ENCODE data around the gene TBC1D30.

The TBC1D30 gene

GRCh38 chr12:64864319-64864718 lies 39.9 kb downstream of the TBC1D30 start:
- Histone ChIP-seq H2AFZ (ENCODE audit: low read length, unreplicated experiment) (no peak overlapping the region), H3K36me3 (ENCODE audit: insufficient read depth, low read length) (no peaks in the 10 kb centered on the region), H3K27me3 (ENCODE audit: insufficient read depth, low read length) (peaks cover 93% of the 10 kb centered on the region), H3K4me3 (ENCODE audit: low read depth, low read length) (no peak overlapping the region), H3K4me1 (ENCODE audit: control insufficient read depth, insufficient read depth, low read length, unreplicated experiment) (no peaks in the 10 kb centered on the region), H3K79me2 (ENCODE audit: control insufficient read depth, insufficient read depth, low read length, unreplicated experiment) (no peaks in the 10 kb centered on the region), H3K27ac (ENCODE audit: low read depth, low read length) (no peak overlapping the region)

- H3K4me3 ChIP-seq (ENCODE audit: low read depth, low read length), result no peak overlapping the region
- H2AFZ ChIP-seq (ENCODE audit: low read length, unreplicated experiment), result no peak overlapping the region
- H3K4me1 ChIP-seq (ENCODE audit: control insufficient read depth, insufficient read depth, low read length, unreplicated experiment), result no peaks in the 10 kb centered on the region
- H3K27me3 ChIP-seq (ENCODE audit: insufficient read depth, low read length), result peaks cover 93% of the 10 kb centered on the region
- H3K79me2 ChIP-seq (ENCODE audit: control insufficient read depth, insufficient read depth, low read length, unreplicated experiment), result no peaks in the 10 kb centered on the region
- no peaks in the 10 kb centered on the region for H3K36me3 ChIP-seq (ENCODE audit: insufficient read depth, low read length)
- no peak overlapping the region for H3K27ac ChIP-seq (ENCODE audit: low read depth, low read length)
Observed at GRCh38 chr12:64875186-64875585, 50.7 kb downstream of the TBC1D30 start.

- Histone ChIP-seq H2AFZ (ENCODE audit: low read length, unreplicated experiment) (no peak overlapping the region), H3K79me2 (ENCODE audit: control insufficient read depth, insufficient read depth, low read length, unreplicated experiment) (no peaks in the 10 kb centered on the region), H3K4me3 (ENCODE audit: low read depth, low read length) (no peak overlapping the region), H3K27me3 (ENCODE audit: insufficient read depth, low read length) (peaks cover 92% of the 10 kb centered on the region), H3K27ac (ENCODE audit: low read depth, low read length) (no peak overlapping the region), H3K36me3 (ENCODE audit: insufficient read depth, low read length) (no peaks in the 10 kb centered on the region), H3K4me1 (ENCODE audit: control insufficient read depth, insufficient read depth, low read length, unreplicated experiment) (no peaks in the 10 kb centered on the region)
Observed at GRCh38 chr12:64876388-64877071, 52.1 kb downstream of the TBC1D30 start.

- no peak overlapping the region for H3K4me3 ChIP-seq (ENCODE audit: low read depth, low read length)
Observed at GRCh38 chr12:64877363-64878004, 53.0 kb downstream of the TBC1D30 start.

GRCh38 chr12:64882687-64883086 lies 58.2 kb downstream of the TBC1D30 start:
- H3K4me3 ChIP-seq (ENCODE audit: low read depth, low read length), result no peak overlapping the region
- H3K27ac ChIP-seq (ENCODE audit: low read depth, low read length), result no peak overlapping the region
- no peaks in the 10 kb centered on the region for H3K4me1 ChIP-seq (ENCODE audit: control insufficient read depth, insufficient read depth, low read length, unreplicated experiment)
- no peaks in the 10 kb centered on the region for H3K36me3 ChIP-seq (ENCODE audit: insufficient read depth, low read length)
- H2AFZ ChIP-seq (ENCODE audit: low read length, unreplicated experiment), result no peak overlapping the region
- H3K79me2 ChIP-seq (ENCODE audit: control insufficient read depth, insufficient read depth, low read length, unreplicated experiment), result no peaks in the 10 kb centered on the region
- H3K27me3 ChIP-seq (ENCODE audit: insufficient read depth, low read length), result peaks cover 50% of the 10 kb centered on the region

More at GRCh38 chr12:64877363-64878004, 53.0 kb downstream of the TBC1D30 start:
- Histone ChIP-seq H3K27ac (ENCODE audit: low read depth, low read length) (no peak overlapping the region), H2AFZ (ENCODE audit: low read length, unreplicated experiment) (no peak overlapping the region), H3K4me1 (ENCODE audit: control insufficient read depth, insufficient read depth, low read length, unreplicated experiment) (no peaks in the 10 kb centered on the region), H3K79me2 (ENCODE audit: control insufficient read depth, insufficient read depth, low read length, unreplicated experiment) (no peaks in the 10 kb centered on the region), H3K27me3 (ENCODE audit: insufficient read depth, low read length) (peaks cover 96% of the 10 kb centered on the region), H3K36me3 (ENCODE audit: insufficient read depth, low read length) (no peaks in the 10 kb centered on the region)

- H3K79me2 ChIP-seq (ENCODE audit: control insufficient read depth, insufficient read depth, low read length, unreplicated experiment), result no peaks in the 10 kb centered on the region
- H3K27me3 ChIP-seq (ENCODE audit: insufficient read depth, low read length), result peaks cover 42% of the 10 kb centered on the region
- no peak overlapping the region for H2AFZ ChIP-seq (ENCODE audit: low read length, unreplicated experiment)
- no peak overlapping the region for H3K4me3 ChIP-seq (ENCODE audit: low read depth, low read length)
- no peaks in the 10 kb centered on the region for H3K4me1 ChIP-seq (ENCODE audit: control insufficient read depth, insufficient read depth, low read length, unreplicated experiment)
- H3K36me3 ChIP-seq (ENCODE audit: insufficient read depth, low read length), result no peaks in the 10 kb centered on the region
- H3K27ac ChIP-seq (ENCODE audit: low read depth, low read length), result no peak overlapping the region
Observed at GRCh38 chr12:64883264-64884163, 59.1 kb downstream of the TBC1D30 start.

GRCh38 chr12:64884164-64884542 lies 59.7 kb downstream of the TBC1D30 start:
- H3K27me3 ChIP-seq (ENCODE audit: insufficient read depth, low read length), result peaks cover 36% of the 10 kb centered on the region
- no peaks in the 10 kb centered on the region for H3K36me3 ChIP-seq (ENCODE audit: insufficient read depth, low read length)
- no peak overlapping the region for H2AFZ ChIP-seq (ENCODE audit: low read length, unreplicated experiment)
- no peaks in the 10 kb centered on the region for H3K79me2 ChIP-seq (ENCODE audit: control insufficient read depth, insufficient read depth, low read length, unreplicated experiment)
- H3K4me1 ChIP-seq (ENCODE audit: control insufficient read depth, insufficient read depth, low read length, unreplicated experiment), result no peaks in the 10 kb centered on the region
- no peak overlapping the region for H3K4me3 ChIP-seq (ENCODE audit: low read depth, low read length)
- H3K27ac ChIP-seq (ENCODE audit: low read depth, low read length), result no peak overlapping the region

GRCh38 chr12:64884728-64885127 lies 60.3 kb downstream of the TBC1D30 start:
- Histone ChIP-seq H2AFZ (ENCODE audit: low read length, unreplicated experiment) (no peak overlapping the region), H3K4me3 (ENCODE audit: low read depth, low read length) (no peak overlapping the region), H3K36me3 (ENCODE audit: insufficient read depth, low read length) (no peaks in the 10 kb centered on the region)

GRCh38 chr12:64889434-64890216 lies 65.2 kb downstream of the TBC1D30 start:
- no peaks in the 10 kb centered on the region for H3K79me2 ChIP-seq (ENCODE audit: control insufficient read depth, insufficient read depth, low read length, unreplicated experiment)
- no peak overlapping the region for H3K4me3 ChIP-seq (ENCODE audit: low read depth, low read length)
- peaks cover 10% of the 10 kb centered on the region for H3K4me1 ChIP-seq (ENCODE audit: control insufficient read depth, insufficient read depth, low read length, unreplicated experiment)
- H3K36me3 ChIP-seq (ENCODE audit: insufficient read depth, low read length), result no peaks in the 10 kb centered on the region
- no peak overlapping the region for H3K27ac ChIP-seq (ENCODE audit: low read depth, low read length)
- no peak overlapping the region for H2AFZ ChIP-seq (ENCODE audit: low read length, unreplicated experiment)
- peaks cover 10% of the 10 kb centered on the region; the same call in 1 of the 2 replicates for H3K27me3 ChIP-seq (ENCODE audit: insufficient read depth, low read length)

More at GRCh38 chr12:64884728-64885127, 60.3 kb downstream of the TBC1D30 start:
- no peak overlapping the region for H3K27ac ChIP-seq (ENCODE audit: low read depth, low read length)
- H3K4me1 ChIP-seq (ENCODE audit: control insufficient read depth, insufficient read depth, low read length, unreplicated experiment), result no peaks in the 10 kb centered on the region
- H3K27me3 ChIP-seq (ENCODE audit: insufficient read depth, low read length), result peaks cover 36% of the 10 kb centered on the region
- no peaks in the 10 kb centered on the region for H3K79me2 ChIP-seq (ENCODE audit: control insufficient read depth, insufficient read depth, low read length, unreplicated experiment)

GRCh38 chr12:64890873-64891468 lies 66.5 kb downstream of the TBC1D30 start:
- H3K4me3 ChIP-seq (ENCODE audit: low read depth, low read length), result no peak overlapping the region
- H2AFZ ChIP-seq (ENCODE audit: low read length, unreplicated experiment), result no peak overlapping the region
- H3K79me2 ChIP-seq (ENCODE audit: control insufficient read depth, insufficient read depth, low read length, unreplicated experiment), result no peaks in the 10 kb centered on the region
- no peak overlapping the region for H3K27ac ChIP-seq (ENCODE audit: low read depth, low read length)
- peaks cover 23% of the 10 kb centered on the region for H3K4me1 ChIP-seq (ENCODE audit: control insufficient read depth, insufficient read depth, low read length, unreplicated experiment)
- peaks cover 10% of the 10 kb centered on the region; the same call in 1 of the 2 replicates for H3K27me3 ChIP-seq (ENCODE audit: insufficient read depth, low read length)
- H3K36me3 ChIP-seq (ENCODE audit: insufficient read depth, low read length), result no peaks in the 10 kb centered on the region

All from ACC112 (cell line).